HepG2 (cell line): Measurements from ENCODE around the gene IFT172. TPM values are rescaled to one million over a fixed set of nuclear protein-coding genes. Genes with fewer than 3 reads are reported as not detected.

Experiments
- ATM ChIP-seq: fragments of 450-650 bp; IDR thresholded peaks from 2 replicates; pipeline ENCODE4 v1.7.1; 2017; ENCODE audit warnings: mild to moderate bottlenecking, borderline replicate concordance
- E2F2 ChIP-seq: sonication (generic); formaldehyde crosslinking; IDR thresholded peaks from 2 replicates; pipeline ENCODE4 v1.4.0; 2020; ENCODE audit warnings: missing genetic modification reagents, borderline replicate concordance
- GPBP1L1 ChIP-seq: sonication (generic); formaldehyde crosslinking; IDR thresholded peaks from 2 replicates; pipeline ENCODE4 v1.5.0; 2020; ENCODE audit warnings: mild to moderate bottlenecking, missing genetic modification reagents
- GTF2F1 ChIP-seq: fragments of 150-350 bp; IDR thresholded peaks from 2 replicates; pipeline ENCODE4 v1.6.1; 2014; ENCODE audit warnings: low read length
- ISX ChIP-seq: sonication (generic); formaldehyde crosslinking; conservative IDR thresholded peaks from 2 replicates; pipeline ENCODE4 v1.5.0; 2020; ENCODE audit warnings: missing genetic modification reagents
- MEIS1 ChIP-seq: sonication (generic); formaldehyde crosslinking; IDR thresholded peaks from 2 replicates; pipeline ENCODE4 v1.9.0; 2021; ENCODE audit warnings: mild to moderate bottlenecking, missing genetic modification reagents, moderate library complexity, borderline replicate concordance
- NFE2L2 ChIP-seq: fragments of 150-350 bp; IDR thresholded peaks from 2 replicates; pipeline ENCODE4 v1.6.1; 2014; ENCODE audit warnings: low read length
- POGZ ChIP-seq: sonication (generic); formaldehyde crosslinking; IDR thresholded peaks from 2 replicates; pipeline ENCODE4 v1.4.0; 2020; ENCODE audit warnings: mild to moderate bottlenecking, missing genetic modification reagents
- SALL1 ChIP-seq: sonication (generic); formaldehyde crosslinking; IDR thresholded peaks from 2 replicates; pipeline ENCODE4 v1.8.0; 2022; ENCODE audit warnings: mild to moderate bottlenecking, missing genetic modification reagents
- THRA ChIP-seq: sonication (generic); formaldehyde crosslinking; IDR thresholded peaks from 2 replicates; pipeline ENCODE4 v1.4.0; 2020; ENCODE audit warnings: missing genetic modification reagents, borderline replicate concordance
- ZBTB46 ChIP-seq: sonication (generic); formaldehyde crosslinking; IDR thresholded peaks from 2 replicates; pipeline ENCODE4 v1.4.0; 2020; ENCODE audit warnings: mild to moderate bottlenecking, missing genetic modification reagents, borderline replicate concordance
- ZFAT ChIP-seq: sonication (generic); formaldehyde crosslinking; conservative IDR thresholded peaks from 2 replicates; pipeline ENCODE4 v1.8.1; 2023; ENCODE audit warnings: missing genetic modification reagents, inconsistent platforms
- ZMYM3 ChIP-seq: sonication (generic); formaldehyde crosslinking; IDR thresholded peaks from 2 replicates; pipeline ENCODE4 v1.5.1; 2020; ENCODE audit warnings: mild to moderate bottlenecking, missing genetic modification reagents
- ZMYM4 ChIP-seq: sonication (generic); formaldehyde crosslinking; IDR thresholded peaks from 2 replicates; pipeline ENCODE4 v1.8.1; 2023; ENCODE audit warnings: mild to moderate bottlenecking, missing genetic modification reagents
- ZNF451 ChIP-seq: sonication (generic); formaldehyde crosslinking; IDR thresholded peaks from 2 replicates; pipeline ENCODE4 v1.5.0; 2020; ENCODE audit warnings: mild to moderate bottlenecking, missing genetic modification reagents
- ZNF460 ChIP-seq: sonication (generic); formaldehyde crosslinking; IDR thresholded peaks from 2 replicates; pipeline ENCODE4 v1.5.1; 2020; ENCODE audit warnings: missing genetic modification reagents, mild to moderate bottlenecking, borderline replicate concordance
- ZNF558 ChIP-seq: sonication (generic); formaldehyde crosslinking; IDR thresholded peaks from 2 replicates; pipeline ENCODE4 v1.9.0; 2022; ENCODE audit warnings: mild to moderate bottlenecking, missing genetic modification reagents, borderline replicate concordance
- ZNF605 ChIP-seq: sonication (generic); formaldehyde crosslinking; IDR thresholded peaks from 2 replicates; pipeline ENCODE4 v1.8.0; 2022; ENCODE audit warnings: mild to moderate bottlenecking, missing genetic modification reagents
- ZNF609 ChIP-seq: sonication (generic); formaldehyde crosslinking; IDR thresholded peaks from 2 replicates; pipeline ENCODE4 v1.4.0; 2020; ENCODE audit warnings: mild to moderate bottlenecking, missing genetic modification reagents, borderline replicate concordance
- polyA plus RNA-seq, 8 experiments: library from polyadenylated mRNA; depleted of rRNA in 3 of 8; stranded (reverse) in 7 of 8; unstranded in 1 of 8; fragments of >200 nt; fragmentation: Illumina TruSeq in 4 of 8; extraction: Trizol in 4 of 8; gene quantifications; 2 replicates each; pipeline versions ENCODE4 v1.2.1 to v1.2.3, GENCODE V29; 2011 to 2016; ENCODE audit warnings: low read depth in 4 of 8, missing spikeins in 1 of 8, mixed read lengths in 1 of 8; ENCODE audit not compliant: insufficient read depth in 1 of 8
- total RNA-seq, 5 experiments: library from RNA; depleted of rRNA; stranded (reverse); fragments of >200 nt; fragmentation: Illumina TruSeq; extraction: Trizol; gene quantifications; 2 replicates each; pipeline ENCODE4 v1.2.3, GENCODE V29; 2016; ENCODE audit warnings: low read depth in 1 of 5

The IFT172 gene
- total and polyA plus RNA-seq, 2 of the 13 experiments (the other 11 are each of a cell fraction or from before 2014, with no cell fraction given) = 21.6 to 35.7 TPM

GRCh38 chr2:27518113-27518781, 28.7 kb upstream of the IFT172 start (continued):
- TF ChIP-seq ZNF609 (CRISPR knock-in tag) = peak; percentile 85
- no peak for TF ChIP-seq GPBP1L1 (CRISPR knock-in tag)
- TF ChIP-seq ATM = no peak
- no peak for TF ChIP-seq GTF2F1
- TF ChIP-seq NFE2L2 = no peak
- TF ChIP-seq ZNF605 (CRISPR knock-in tag) = no peak
- no peak for TF ChIP-seq ZFAT (CRISPR knock-in tag)
- TF ChIP-seq ZNF460 (CRISPR knock-in tag) = peak; percentile 88
- peak; percentile 47; the same call in 1 of the 2 replicates for TF ChIP-seq ZMYM4 (CRISPR knock-in tag)
- peak; percentile 40; the same call in 1 of the 2 replicates for TF ChIP-seq MEIS1 (CRISPR knock-in tag)
- TF ChIP-seq SALL1 (CRISPR knock-in tag) = peak; percentile 75; the same call in 1 of the 2 replicates
- 0 out of 2 replicates have a peak, but pooled peaks have one; percentile 23 for TF ChIP-seq ZMYM3 (CRISPR knock-in tag)
- TF ChIP-seq THRA (CRISPR knock-in tag) = peak; percentile 93; the same call in 1 of the 2 replicates
- TF ChIP-seq POGZ (CRISPR knock-in tag) = 0 out of 2 replicates have a peak, but pooled peaks have one; percentile 16
- TF ChIP-seq ZNF558 = no peak
- no peak for TF ChIP-seq ZNF451 (CRISPR knock-in tag)
- no peak for TF ChIP-seq ISX (CRISPR knock-in tag)
- TF ChIP-seq ZBTB46 (CRISPR knock-in tag) = no peak
- no peak for TF ChIP-seq E2F2
